ENCODE results near the gene FLNB.

Gene FLNB

DNA sequence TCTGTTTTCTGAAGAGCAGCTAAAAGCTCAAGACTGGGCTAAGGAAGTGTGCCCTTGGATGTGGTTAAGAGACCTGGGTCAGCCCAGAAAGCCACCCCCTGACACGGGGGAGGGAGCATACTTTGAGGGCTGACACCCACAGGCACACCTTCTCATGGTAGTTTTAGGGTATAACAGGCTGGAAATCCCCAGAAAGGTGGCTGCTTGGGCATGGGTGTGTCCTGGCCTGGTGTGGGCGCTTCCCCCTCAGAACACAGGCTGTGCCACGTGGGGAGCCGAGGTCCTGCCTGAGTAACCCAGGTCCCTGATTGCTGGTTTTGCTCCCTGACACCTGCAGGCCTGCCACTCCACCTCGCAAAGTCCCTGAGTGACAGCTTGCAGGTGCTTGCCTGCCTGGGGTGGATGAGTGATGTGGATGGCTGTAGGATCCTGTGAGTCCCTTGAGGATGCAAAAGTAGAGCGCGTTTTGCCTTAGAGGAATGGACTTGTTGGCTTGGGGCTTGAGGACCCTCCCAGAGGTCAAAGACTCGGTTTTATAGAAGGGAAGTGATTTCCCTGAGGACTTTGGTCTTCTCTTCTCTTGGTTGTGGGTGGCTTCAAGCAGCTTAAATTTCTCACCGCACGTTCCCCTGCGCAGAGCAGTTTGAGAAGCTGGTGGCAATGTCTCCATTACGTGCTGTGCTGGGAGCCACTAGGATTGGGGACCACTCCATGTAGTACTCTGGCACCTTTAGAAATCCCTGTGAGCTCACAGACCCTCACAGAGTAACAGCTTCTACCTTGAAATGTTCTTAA, 108.1 kb downstream of the FLNB start:
- no peak for DNase-seq

DNA sequence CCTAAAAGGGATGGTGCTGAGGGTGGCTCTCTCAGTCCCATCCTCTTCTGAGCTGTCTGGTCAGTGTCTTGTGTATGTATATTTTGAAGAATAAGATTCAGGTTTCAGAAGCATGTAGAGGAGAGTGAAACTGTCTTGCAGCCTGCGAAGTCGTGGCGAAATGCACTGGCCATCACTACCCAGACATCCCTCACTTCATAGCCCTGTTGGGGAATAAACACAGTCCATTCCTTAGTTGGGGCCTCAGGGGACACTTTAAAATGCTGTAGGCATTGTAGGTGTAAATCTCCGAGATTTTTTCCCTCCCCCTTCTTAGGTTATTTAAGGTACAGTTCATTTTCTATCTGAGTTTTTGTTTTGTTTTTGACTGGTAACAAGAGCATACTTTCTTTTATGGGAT, 108.8 kb downstream of the FLNB start:
- no peak for DNase-seq

DNA sequence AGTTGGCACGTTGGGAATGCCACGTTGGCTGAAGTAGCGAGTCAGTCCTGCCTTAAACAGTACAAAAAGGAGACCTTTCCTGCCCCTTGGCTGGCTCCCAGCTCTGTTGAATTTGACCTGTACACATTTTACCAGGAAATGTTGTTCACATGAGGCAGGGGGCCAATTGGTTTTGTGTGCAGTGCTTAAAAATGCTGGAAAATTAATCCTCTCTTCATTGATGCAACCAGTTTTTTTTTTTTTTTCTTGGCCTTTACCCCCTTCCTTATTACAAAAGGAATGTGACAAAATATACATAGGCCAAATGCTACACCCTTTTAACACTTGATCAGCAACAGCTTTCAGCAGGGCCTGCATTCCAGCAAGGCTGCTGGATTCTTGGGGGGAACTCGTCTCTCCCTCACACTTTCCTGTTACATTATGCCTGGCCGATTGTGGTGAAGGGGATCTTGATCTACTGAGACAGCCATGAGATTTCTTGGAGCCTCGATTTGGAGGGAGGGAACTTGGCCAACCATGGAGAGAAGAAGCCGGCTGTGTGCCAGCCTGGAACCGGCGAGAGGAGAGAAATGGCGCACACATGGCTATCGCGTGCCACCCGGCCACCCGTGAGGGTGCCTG, 109.4 kb downstream of the FLNB start:
- no peak for DNase-seq

DNA sequence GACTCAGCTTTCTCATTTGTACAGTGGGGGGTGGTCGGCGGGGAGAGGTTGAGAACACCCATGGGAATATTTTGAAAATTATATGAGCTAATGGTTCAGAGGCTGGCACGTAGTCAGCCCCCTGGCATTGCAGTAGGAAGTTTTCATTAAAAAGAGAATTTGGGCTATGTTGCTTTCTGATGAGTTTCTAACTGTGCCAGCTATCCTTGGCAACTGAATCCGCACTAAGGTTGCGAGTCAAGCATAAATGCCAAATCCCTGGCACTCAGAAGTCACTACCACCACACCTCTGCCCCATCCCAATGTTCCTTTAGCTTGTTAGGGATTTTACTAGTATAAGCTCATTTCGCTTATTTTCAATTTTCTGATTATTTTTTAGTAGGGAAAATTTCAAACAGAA, 111.0 kb downstream of the FLNB start:
- no peak for DNase-seq

DNA sequence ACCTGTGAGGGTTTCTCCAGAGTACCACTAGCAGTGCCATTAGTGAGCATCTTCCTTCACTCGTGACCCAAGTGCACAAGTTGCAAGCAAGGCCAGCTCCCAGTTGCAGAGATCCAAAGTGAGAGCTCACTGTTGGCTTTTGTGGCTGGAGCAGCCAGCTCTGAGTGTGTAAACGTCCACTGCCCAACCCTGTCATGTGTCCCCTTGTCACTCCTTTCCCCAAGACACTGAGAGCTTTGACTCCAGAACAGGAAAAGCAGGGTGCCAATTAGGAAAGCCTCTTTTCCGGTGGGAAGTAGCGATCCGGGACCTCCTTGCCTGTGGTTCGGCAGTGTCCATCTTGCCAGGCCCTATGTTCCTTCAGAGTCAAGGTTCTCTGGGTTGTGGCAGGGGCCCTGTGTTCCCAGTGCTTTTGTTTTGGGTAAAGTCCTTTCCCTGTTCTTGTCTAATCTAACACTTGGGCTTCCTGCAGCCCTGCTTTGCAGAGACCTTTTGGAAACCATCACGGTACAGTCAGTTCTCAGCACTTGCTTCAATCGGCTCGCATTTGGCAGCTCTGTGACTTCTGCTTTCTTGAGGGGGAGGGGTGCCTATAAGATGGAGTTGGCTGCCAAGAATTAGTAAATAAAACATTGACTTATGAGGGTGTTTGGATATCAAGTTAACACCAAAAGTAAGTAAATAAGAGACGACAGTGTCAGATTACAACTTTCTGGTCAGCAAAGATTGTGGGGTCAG, 112.0 kb downstream of the FLNB start:
- DNase-seq = no peak

DNA sequence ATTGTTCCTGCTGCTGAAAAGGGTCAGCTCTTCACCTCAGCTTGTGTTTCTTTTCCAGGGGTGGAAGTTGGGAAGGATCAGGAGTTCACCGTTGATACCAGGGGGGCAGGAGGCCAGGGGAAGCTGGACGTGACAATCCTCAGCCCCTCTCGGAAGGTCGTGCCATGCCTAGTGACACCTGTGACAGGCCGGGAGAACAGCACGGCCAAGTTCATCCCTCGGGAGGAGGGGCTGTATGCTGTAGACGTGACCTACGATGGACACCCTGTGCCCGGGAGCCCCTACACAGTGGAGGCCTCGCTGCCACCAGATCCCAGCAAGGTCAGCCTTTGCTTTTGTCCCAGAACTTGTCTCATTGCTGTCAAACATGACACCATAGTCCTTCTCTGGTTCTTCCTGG, 113.0 kb downstream of the FLNB start:
- no peak for DNase-seq

DNA sequence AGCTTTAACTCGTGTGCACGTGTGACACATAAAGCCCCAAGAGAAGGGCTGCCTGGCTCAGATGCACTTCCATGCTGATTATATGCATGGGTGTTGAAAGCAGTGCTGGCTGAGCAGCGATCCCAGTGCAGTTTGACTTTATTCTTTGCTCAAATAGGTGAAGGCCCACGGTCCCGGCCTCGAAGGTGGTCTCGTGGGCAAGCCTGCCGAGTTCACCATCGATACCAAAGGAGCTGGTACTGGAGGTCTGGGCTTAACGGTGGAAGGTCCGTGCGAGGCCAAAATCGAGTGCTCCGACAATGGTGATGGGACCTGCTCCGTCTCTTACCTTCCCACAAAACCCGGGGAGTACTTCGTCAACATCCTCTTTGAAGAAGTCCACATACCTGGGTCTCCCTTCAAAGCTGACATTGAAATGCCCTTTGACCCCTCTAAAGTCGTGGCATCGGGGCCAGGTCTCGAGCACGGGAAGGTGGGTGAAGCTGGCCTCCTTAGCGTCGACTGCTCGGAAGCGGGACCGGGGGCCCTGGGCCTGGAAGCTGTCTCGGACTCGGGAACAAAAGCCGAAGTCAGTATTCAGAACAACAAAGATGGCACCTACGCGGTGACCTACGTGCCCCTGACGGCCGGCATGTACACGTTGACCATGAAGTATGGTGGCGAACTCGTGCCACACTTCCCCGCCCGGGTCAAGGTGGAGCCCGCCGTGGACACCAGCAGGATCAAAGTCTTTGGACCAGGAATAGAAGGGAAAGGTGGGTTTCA, 114.9 kb downstream of the FLNB start:
- no peak for DNase-seq

DNA sequence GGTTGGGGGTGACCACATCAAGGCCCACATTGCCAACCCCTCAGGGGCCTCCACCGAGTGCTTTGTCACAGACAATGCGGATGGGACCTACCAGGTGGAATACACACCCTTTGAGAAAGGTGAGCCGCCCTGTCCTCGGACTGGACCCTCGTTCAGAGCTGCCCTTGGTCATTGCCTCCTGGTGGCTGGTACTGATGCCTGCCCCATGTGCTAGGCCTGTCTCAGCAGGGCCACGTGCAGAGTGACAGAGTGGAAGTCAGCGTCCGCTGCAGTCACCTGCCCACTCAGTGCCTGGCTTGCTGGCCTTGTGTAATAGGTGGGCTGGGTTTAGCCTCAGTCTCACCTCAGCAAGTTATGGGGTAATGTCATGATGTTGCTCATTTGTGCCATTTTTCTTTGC, 116.2 kb downstream of the FLNB start:
- DNase-seq = no peak

DNA sequence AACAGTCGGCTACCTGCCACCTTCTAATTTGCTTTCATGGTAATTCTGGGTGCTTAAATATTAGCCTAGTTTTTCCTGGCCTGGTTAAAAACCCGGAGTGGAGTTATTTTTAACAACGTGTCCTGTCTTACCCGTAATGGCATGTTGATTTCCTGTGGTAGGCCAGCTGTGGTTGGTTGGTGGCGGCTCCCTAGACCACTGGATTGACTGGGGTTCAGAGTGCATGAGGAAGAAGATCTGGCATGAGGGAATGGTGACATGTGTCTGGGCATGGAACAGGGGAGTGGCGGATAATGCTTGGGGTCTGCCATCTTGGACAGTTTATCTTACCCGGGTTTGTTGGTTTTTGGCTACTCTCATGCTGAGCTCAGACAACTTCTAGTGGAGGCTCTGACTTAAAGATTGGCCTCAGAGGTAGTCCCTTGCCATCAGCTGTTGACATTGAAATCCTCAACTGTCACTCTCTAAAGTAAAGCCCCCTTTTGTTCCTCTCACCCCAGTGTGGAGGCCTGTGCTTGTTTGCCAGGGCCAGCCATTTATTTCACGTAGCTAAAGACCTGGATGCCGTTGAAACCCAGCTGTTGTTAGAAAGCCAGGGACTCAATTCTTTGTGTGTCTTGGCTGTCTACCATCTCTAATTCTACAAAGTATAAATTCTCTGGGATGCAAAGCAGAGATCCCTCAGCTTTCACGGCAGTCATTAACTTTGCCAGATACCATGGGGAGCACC, 121.0 kb downstream of the FLNB start:
- DNase-seq = no peak

DNA sequence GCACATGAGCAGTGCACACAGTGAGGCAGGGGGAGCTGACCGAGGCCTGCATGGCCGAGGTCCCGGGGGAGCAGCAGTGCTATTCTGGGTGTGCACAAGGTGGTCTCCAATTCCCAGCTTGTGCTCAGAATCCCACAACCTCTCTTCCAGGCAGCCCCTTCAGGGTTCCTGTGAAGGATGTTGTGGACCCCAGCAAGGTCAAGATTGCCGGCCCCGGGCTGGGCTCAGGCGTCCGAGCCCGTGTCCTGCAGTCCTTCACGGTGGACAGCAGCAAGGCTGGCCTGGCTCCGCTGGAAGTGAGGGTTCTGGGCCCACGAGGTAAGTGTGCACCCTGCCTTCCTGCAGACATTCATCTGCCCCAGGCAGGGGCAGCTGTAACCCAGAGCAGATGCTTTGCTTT, 122.4 kb downstream of the FLNB start:
- DNase-seq = no peak

DNA sequence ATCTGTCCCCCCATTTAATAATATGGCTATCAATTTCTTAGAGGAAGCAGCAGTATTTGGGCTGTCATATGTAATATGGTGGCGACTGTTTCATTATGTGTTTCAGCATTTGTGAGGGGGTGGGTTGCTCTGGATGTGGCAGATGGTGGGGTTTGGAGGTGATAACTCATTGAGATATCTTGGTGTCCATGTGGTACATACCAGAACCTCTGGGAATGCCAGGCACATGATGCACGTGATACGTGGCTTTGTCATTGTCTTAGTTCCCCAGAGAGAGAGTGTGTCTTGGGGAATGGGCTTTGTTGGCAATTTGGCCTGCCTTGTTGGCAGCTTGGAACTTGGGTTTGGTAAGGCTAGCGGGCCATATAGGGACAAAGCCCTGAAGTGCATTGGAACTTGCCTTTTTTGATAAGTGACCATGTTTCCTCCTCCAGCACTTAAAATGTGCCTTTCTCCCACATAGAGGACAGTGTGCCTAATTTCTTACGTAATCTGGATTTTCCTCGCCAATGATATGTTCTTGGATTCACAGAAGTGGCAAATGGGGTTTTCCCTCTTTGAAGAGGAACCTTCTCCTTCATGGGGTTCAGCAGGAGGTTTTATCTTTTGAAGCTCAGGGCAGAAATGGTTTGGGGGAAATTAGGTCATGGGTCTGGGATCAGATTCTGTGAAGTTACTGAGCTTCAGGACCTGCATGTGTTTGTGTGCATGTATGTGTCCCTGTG, 123.0 kb downstream of the FLNB start:
- no peak for DNase-seq

DNA sequence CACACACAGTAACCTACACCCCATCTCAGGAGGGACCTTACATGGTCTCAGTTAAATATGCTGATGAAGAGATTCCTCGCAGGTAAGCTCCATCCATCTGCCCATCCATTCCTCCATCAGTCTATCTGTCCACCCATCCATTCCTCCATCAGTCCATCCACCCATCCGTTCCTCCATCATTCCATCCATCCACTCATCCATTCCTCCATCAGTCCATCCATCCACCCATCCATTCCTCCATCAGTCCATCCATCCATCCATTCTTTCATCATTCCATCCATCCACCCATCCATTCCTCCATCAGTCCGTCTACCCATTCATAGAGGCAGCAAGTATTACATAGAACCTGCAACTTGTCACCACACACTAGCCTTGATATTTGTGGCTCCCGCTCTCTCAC, 124.6 kb downstream of the FLNB start:
- DNase-seq = no peak

DNA sequence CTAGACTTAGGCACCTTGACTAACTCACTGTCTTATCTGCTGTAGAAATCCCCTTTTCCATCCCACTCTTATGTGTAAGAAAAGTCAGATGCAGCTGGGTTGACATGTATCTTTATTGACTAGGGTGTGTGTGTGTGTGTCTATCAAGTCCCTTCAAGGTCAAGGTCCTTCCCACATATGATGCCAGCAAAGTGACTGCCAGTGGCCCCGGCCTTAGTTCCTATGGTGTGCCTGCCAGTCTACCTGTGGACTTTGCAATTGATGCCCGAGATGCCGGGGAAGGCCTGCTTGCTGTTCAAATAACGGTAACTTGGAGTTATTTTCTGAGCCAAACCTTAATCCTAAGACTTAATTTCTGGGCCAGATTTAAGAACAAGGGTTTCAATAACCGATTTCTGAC, 126.2 kb downstream of the FLNB start:
- DNase-seq = no peak

DNA sequence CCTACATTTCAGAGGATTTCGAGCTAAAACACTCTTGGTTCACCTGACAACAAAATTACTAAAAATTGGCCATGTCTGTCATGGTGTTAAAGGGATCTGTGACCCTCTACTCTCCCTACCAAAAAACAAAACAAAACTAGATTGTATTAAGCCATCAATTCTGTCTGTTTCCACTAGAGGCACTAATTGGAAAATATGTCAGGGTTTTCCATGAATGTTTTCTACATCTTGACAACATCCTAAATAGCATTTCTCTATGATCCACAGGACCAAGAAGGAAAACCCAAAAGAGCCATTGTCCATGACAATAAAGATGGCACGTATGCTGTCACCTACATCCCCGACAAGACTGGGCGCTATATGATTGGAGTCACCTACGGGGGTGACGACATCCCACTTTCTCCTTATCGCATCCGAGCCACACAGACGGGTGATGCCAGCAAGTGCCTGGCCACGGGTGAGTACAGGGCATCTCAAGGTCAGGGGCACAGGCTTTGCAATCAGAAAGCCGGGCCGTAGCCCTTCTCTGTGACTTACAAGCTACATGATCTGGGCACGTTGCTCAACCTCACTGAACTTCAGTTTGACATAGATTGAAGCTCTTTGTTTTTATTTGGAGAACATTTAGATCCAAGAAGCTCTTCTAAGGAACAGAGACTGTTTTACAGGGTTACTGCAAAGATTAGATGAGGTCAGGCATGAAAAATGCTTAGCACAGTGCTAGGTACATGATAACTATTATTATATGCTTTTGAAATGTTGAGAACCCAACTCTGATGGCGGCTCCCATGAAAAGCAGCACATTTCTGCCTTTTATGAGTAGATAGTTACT, 127.7 kb downstream of the FLNB start:
- DNase-seq = no peak

DNA sequence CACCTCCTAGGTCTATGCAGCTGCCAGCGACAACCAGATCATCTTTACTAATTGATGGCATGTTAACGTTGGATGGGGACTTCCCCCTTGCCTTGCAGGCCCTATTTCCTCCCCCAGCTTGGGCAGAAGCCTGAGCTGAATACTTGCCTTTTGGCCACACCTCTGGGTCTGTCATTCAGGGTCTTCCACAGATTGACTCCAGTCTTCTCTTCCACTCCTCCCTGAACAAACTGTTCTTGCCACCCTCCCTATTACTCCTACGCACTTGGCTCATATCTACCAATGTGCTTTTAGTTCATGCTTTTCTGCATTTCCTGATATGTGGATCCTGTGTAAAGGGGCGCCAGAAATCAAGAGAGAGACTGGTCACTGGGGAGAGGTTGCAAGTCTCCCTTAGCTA, 129.1 kb downstream of the FLNB start:
- DNase-seq = no peak

DNA sequence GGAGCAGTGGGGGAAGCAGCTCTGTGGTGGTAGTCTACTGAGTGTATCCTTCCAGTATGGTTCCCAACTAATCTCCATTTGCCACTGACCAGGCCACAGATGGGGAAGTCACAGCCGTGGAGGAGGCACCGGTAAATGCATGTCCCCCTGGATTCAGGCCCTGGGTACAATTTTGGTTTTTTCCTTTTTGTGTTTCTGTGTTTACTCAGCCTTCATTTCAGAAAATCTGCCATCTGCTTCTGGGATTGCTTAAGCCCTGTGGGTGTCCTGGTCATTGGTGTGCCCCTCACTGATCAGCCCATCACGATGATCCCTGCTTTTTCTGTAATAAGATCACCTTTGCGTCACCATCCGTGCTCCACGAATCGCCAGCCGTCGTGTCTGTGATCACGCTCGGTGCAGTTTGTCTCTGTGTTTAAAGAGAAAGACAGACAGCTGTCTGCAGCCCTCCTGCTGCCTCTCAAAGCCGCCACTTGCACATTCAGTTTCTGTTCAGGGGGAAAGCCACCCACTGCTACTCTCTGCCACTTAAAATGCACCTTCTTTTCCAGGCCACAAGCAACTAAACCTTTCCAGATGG, 133.6 kb downstream of the FLNB start:
- DNase-seq = no peak

DNA sequence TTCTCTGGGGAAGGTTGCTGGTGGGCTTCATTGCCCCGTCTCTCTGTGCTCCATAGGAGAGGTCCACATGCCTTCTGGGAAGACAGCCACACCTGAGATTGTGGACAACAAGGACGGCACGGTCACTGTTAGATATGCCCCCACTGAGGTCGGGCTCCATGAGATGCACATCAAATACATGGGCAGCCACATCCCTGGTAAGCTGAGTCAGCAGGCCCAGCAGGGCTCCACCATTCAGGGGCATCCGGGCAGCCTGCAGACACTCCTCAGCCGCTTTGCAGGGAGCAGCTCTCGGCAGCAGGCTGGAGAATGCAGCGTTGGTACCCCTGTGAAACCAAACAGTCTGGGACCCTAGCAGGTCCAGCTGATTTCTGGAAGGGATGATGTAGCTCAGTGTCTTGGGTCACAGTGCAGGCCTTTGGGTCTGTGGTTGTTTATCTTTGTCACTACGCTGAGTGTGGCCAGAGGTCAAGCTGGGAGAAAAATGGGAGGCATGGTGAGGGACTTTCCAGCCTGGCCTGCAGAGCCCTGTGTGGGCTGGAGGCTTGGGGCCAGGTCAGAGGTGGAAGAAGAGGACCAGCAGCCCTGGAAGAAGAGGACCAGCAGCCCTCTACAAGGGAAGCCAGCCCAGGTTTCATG, 135.3 kb downstream of the FLNB start:
- DNase-seq = no peak

DNA sequence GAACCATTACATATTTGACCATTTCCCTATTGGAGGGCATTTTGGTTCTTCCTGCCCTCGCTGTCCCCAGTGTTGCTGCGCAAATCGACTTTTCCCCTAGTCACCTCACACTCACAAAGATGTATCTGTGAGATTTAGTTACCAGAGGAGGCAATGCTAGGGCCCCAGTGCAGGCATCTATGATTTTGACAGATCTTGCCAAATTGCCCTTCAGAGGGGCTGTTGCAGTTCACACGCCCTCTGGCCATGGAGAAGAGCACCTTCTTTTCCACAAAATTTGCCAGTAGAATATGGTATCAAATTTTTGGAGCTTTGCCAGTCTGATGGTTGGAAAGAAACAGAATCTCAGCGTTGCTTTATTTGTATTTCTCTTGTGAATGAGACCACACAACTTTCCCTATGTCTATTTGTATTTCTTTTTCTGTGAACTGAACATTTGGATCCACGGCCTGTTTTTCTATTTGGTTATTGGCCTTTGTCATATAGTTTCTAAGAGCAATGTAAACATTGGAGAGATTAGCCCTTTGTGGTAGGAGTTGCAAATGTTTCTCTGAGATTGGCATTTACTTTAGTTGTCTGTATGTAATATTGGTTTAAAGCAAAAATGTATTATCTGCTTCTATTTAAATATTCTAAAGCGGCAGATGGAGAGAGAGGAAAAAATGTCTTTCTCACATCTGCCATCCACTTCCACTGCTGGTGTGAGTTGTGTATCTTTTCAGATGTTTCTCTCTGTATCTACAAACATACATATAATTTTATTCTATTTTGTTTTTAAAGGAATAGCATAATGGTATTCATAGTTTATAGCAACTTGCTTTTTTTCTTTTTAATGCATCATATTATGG, 136.5 kb downstream of the FLNB start:
- no peak for DNase-seq

DNA sequence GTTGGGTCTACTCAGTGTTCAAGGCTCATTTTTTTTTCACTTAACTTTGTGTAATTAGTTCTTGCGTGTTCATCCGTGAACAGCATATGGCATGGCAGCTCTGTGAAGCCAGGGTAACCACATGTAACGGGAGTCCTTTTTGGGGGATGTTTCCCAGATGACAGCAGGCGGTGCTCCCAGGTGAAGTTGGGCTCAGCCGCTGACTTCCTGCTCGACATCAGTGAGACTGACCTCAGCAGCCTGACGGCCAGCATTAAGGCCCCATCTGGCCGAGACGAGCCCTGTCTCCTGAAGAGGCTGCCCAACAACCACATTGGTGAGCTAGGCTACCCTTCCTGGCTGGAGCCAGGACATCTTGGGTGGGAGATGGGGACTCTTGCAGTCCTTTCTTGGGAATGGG, 139.8 kb downstream of the FLNB start:
- DNase-seq = no peak
